Activated CD4-positive, alpha-beta T cell treated with anti-CD3 and anti-CD28 coated beads for 36 hours (primary cell): ENCODE measurements around the gene RBFOX2. TPM values are rescaled to one million over a fixed set of nuclear protein-coding genes. Genes with fewer than 3 reads are reported as not detected.

Experiments used
- total RNA-seq, 2 experiments: library from RNA; stranded (reverse); gene quantifications; one replicate each; pipeline ENCODE4 v1.2.3, GENCODE V29; 2021

RBFOX2 gene
- total RNA-seq, 2 experiments from 2014 or later, result 6.9 to 7.7 TPM

Other genes starting within 250 kb of the RBFOX2 start
- gene APOL3, start 131.9 kb upstream of the RBFOX2 start, total RNA-seq, result 10 to 100 TPM; 50.6 to 55.4 TPM
- under 1 TPM; 0.16 to 0.21 TPM for gene APOL4, start 173.0 kb upstream of the RBFOX2 start, total RNA-seq
- 10 to 100 TPM; 64.5 TPM for gene APOL2, start 210.7 kb upstream of the RBFOX2 start, total RNA-seq
- 10 to 100 TPM; 32.0 to 37.2 TPM for gene APOL1, start 224.3 kb upstream of the RBFOX2 start, total RNA-seq